Fibroblast of skin of right biceps (primary cell): ENCODE results near the gene RIPPLY2.
A peak's percentile ranks its signal among the peaks of the same experiment; 100 is the strongest.
"Not testable (repeated sequence)": the region's sequence is repeated elsewhere in the genome, so short reads cannot be mapped to it uniquely, and the experiment has no call there.

Experiments used
- DNase-seq: peaks from one replicate; pipeline ENCODE4 v3.0.0-alpha.2; 2013

RIPPLY2 gene

GRCh38 chr6:83853178-83854000 lies at the start of gene RIPPLY2:
RIPPLY2 (plus strand) TSS chr6:83853360; CDS start chr6:83853417, 57 bp downstream.
- peak; percentile 10 for DNase-seq

DNA sequence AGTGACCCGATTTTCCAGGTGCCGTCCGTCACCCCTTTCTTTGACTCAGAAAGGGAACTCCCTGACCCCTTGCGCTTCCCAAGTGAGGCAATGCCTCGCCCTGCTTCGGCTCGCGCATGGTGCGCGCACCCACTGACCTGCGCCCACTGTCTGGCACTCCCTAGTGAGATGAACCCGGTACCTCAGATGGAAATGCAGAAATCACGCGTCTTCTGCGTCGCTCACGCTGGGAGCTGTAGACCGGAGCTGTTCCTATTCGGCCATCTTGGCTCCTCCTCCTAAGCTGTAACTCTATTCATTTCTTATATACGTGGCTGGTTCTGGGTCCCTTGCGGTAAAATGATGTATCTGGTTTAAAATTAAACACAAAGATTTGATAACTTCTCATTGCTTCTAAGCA lies 49.7 kb upstream of the RIPPLY2 start:
- not testable (repeated sequence) for DNase-seq

DNA sequence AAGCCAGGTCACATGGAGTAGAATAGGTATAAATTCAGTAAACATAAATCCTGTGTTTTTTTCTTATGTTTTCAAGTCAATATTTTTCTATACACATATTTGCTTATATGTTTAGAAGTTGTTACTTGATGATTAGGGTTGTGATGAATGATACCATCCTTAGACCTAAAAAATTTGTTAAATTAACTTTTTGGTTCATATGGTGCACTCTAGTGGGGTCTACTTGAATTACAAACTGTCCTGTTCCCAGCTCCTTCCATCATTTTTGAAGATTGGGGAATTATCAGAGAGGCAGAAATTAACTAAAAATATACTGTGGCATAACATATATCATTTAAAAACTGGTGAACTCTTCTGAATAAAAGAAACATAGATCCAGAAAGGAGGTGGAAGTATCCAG lies 48.3 kb upstream of the RIPPLY2 start:
- DNase-seq: no peak

- DNase-seq: no peak
Observed at GRCh38 chr6:83808005-83808404, 45.2 kb upstream of the RIPPLY2 start.

GRCh38 chr6:83808926-83809325 lies 44.2 kb upstream of the RIPPLY2 start:
- no peak for DNase-seq

- no peak for DNase-seq
Observed at GRCh38 chr6:83812595-83812994, 40.6 kb upstream of the RIPPLY2 start.

GRCh38 chr6:83815631-83816272 lies 37.4 kb upstream of the RIPPLY2 start:
- peak; percentile 2 for DNase-seq

DNA sequence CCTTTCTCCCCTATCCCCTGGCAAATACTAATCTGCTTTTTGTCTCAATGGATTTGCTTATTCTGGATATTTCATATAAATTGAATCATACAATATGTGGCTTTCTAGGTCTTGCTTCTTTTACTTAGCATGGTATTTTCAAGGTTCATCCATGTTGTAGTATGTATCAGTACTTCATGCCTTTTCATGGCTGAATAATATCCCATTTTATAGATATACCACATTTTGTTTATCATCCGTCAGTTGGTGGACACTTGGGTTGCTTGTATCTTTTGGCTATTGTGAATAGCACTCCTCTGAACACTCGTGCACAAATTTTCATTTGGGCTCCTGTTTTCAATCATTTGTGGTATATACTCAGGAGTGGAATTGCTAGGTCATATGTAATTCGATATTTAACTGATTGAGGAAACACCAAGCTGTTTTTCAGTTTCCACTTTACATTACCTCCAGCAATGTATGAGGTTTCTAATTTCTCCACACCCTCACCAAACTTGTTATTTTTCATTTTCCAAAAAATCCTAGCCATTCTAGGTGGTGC lies 30.5 kb upstream of the RIPPLY2 start:
- DNase-seq: no peak

GRCh38 chr6:83824388-83824801 lies 28.8 kb upstream of the RIPPLY2 start:
- no peak for DNase-seq

GRCh38 chr6:83824831-83825230 lies 28.3 kb upstream of the RIPPLY2 start:
- DNase-seq: no peak

GRCh38 chr6:83827050-83827449 lies 26.1 kb upstream of the RIPPLY2 start:
- no peak for DNase-seq

- no peak for DNase-seq
Observed at GRCh38 chr6:83838727-83839126, 14.4 kb upstream of the RIPPLY2 start.

DNA sequence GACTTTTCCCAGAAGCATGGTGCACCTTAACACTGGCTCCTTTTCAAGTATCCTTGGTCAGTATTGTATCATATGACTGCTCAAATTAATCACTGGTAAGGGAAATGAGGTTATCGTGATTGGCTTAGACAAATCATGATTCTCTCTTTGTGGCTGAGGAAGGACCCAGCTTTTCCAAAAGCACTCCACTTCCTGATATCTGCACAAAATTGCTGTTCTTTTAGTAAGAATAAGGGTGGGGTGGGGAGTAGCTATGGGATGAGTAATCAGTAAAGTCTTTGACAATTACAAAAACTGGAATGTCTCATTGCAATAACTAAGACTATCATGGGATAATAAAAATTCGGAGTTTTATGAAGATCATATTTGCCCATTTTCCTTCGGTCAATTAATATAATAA lies 9.0 kb upstream of the RIPPLY2 start:
- no peak for DNase-seq

- no peak for DNase-seq
Observed at GRCh38 chr6:83846291-83846690, 6.9 kb upstream of the RIPPLY2 start.

DNA sequence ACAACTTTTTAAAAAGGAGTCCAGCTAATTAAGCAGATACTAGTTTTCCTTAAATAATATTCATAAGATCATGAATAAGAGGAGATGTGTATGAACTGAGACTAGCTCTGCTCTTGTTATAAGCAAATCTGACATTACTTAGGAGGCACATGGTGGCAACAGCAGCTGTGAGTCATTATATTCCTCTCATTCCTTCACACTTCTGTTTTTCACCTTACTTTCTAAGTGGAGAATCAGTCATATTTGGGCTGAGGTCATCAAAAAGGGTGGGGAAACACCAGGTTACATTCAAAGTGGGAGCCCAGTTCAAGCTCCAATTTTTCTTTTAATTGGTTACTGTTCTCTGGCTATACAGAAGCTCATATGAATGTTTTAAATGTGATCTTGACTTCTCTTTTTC lies 6.0 kb upstream of the RIPPLY2 start:
- no peak for DNase-seq

DNA sequence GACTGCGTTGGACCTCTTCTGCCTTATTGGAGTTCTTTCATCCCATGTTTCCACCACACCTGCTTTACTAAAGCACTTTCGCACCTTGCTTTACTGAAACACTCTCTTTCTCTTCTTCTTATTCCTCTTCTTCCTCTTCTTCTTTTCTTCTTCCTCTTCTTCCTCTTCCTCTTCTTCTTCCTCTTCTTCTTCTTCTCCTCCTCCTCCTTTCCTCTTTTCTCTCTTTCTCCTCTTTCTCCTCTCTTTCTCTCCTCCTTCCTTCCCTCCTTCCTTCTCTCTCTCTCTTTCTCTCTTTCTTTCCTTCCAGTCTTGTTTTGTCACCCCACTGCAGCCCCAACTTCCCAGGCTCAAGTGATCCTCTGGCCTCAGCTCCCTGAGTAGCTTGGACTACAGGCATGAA lies 4.0 kb upstream of the RIPPLY2 start:
- no peak for DNase-seq

- DNase-seq: no peak
Observed at GRCh38 chr6:83849610-83850009, 3.5 kb upstream of the RIPPLY2 start.

DNA sequence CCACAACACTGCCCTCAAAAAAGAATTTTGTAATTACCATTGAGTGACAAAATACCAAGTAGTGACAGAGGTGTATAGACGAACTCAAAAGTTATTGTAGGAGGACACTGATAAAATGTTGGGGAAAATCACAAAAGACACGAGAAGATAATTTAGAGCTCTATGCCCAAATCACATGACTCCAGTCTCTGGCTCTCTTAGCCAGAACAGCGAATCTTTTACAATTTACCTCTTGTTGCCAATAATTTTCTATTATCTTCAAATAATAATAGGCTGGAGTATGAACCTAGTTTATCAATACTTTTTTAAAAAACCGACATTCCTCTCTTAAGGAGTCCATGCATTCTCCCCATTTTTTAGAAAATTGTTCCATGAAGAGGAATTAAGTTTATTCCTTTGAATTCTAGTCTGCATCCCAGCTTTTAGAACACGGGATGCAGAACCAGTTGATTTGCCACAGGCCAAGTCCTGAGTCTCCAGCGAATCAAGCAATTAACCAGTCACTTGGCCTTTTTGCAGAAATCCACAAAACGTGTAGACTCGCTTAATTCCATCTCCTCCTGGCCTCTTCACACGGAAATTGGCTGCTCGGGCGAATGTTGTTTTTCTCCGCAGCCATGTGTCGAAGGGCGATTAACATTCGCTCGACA lies 507 bp upstream of the RIPPLY2 start:
- DNase-seq: no peak

GRCh38 chr6:83854001-83854501 lies 891 bp downstream of the RIPPLY2 start:
- DNase-seq: no peak

DNA sequence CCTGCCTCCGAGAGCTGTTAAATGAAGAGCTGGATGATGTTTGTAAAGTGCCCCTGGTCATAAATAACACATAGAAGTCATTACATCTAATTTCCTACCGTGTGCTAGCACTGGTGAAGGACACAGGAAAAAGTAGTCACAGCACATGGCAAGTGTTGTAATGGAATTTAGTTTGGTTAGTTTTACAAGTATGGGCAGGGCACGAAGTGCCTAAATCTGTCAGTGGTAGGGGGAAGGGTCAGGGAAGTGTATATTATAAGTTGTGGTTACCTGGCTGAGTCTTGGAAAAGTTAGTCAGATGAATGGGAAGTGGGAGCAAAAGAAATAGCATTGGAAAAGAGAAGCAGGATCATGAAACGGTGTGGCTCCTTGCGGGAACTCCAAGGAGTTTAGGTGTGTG lies 1.6 kb downstream of the RIPPLY2 start:
- no peak for DNase-seq

DNA sequence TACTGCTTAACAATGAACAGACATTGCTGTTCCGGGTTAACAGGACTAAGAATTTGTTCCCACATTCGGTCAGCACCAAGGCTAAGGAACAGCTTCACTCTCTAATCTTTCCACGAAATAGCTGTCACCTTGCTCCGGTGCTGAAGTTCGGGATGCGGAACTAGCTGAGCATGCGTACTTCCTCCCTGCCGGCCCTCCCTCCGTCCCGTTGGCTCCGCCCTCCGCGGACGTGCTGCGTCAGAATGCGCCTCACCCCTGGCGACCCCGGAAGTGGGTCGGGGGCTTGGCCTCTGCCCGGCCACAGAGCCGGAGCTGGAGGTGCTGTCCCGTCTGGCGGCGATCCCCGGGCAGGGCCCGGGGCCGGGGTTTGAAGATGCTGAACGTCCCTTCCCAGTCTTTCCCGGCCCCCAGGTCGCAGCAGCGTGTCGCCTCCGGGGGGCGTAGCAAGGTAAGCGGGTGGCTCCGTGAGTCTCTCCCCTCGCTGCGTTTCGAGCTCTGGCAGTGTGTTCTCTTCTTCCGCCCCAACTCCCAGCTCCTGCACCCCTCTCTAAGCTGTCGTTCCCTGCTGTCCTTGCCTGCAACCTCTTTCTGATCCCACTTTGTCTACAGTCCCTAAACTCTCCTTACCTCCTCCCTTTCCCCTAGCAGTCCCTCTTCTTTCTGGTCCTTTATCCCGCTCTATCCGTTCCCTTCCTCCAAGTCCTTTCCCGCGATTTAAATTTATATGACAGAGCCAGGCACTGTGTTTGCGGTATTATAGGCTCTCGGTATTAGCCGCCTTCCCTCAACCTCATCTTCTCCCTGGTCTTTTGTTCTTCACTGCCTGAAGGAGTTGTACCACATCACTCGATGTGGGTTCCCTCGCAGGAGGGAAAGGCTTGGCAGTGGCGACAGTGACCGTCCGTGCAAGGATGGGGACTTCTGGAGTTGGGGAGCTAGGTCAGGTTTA lies 6.5 kb downstream of the RIPPLY2 start, which contains the start of gene CYB5R4:
Gene CYB5R4 (plus strand): TSS at position 280 of the 949 bp plus-strand sequence. CDS start 94 bp downstream, at position 374.
- peak; percentile 95 for DNase-seq

GRCh38 chr6:83860359-83860755 lies 7.2 kb downstream of the RIPPLY2 start:
- DNase-seq: no peak
